ENCODE data around the gene FKBP5. TPM values are rescaled to one million over a fixed set of nuclear protein-coding genes. Genes with fewer than 3 reads are reported as not detected.

FKBP5 gene
- total and polyA plus RNA-seq, 9 of the 15 experiments (the other 6 are each of a cell fraction or from before 2014, with no cell fraction given) = 32.7 to 151 (median 75.0) TPM

DNA sequence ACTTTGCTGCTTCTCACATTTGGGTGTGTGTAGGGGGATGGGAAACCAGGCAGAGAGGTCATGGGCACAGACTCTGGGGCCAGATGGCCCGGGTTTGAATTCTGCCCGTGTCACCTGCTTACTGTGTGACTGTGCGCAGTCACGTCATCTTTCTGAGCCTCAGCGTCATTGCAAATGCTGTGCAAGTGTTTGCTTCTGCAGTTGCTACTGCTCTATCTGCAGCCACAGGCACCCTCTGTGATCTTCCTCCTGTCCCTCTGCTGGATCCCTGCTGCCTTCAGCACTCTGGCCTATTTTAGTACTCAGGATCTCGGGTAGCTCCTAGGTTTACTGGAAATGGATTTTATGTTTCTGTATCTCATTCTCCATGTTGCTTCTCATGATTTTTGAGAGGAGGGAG, 135.4 kb downstream of the FKBP5 start (continued):
- TF ChIP-seq ATF1 (CRISPR knock-in tag; IDR thresholded peaks at IDR 0.05) (peak; percentile 29; the same call in 1 of the 2 replicates), ATF1 (tag; IDR thresholded peaks at IDR 0.05) (peak; percentile 83), NRF1 (conservative IDR thresholded peaks at IDR 0.05 in 1 of 2, IDR thresholded peaks at IDR 0.05 in 1 of 2) (0 out of 4 replicates have a peak, but pooled peaks of 1 of the 2 experiments have one; percentile 18), CBFA2T3 (IDR thresholded peaks at IDR 0.05) (no peak), CREM (IDR thresholded peaks at IDR 0.05; ENCODE audit: low read depth) (peak; percentile 91), EP400 (IDR thresholded peaks at IDR 0.05) (0 out of 2 replicates have a peak, but pooled peaks have one; percentile 17), ZSCAN32 (CRISPR knock-in tag; IDR thresholded peaks at IDR 0.05) (no peak), RCOR1 (IDR thresholded peaks at IDR 0.05; ENCODE audit: borderline replicate concordance in 1 of 2, low read depth in 2 of 2, low read length in 2 of 2) (no peak)

GRCh38 chr6:35552285-35552917, 136.3 kb downstream of the FKBP5 start:
- no peaks in the 10 kb centered on the region for H4K20me1 ChIP-seq (replicated peaks; ENCODE audit: control insufficient read depth, insufficient read depth, low read length)
- no peaks in the 10 kb centered on the region for H3K36me3 ChIP-seq (ENCODE audit: control insufficient read depth, insufficient read depth, low read length)
- DNase-seq (ENCODE audit: extremely low read depth in 1 of 4, low spot score in 3 of 4) (peak; percentile 52 to 83 (median 78)), FAIRE-seq (peak; percentile 84), ATAC-seq (peak; percentile 80)
- no peak overlapping the region for H3K9ac ChIP-seq (ENCODE audit: insufficient read depth in 1 of 2, low read depth in 2 of 2, low read length in 2 of 2)
- in situ Hi-C loops (cut with MboI) = no loop called here
- 31% methylated on average over 5 of the region's 5 CpGs for WGBS (ENCODE audit: insufficient coverage, low coverage, missing lambda C conversion rate)
- intact Hi-C loops (cut with micrococcal nuclease) = loop anchor here (1.0 to 10.0 kb wide), 2 partner anchors 30 to 258 kb away; partner anchors contain the start of gene DEF6
- H3K79me2 ChIP-seq (ENCODE audit: control insufficient read depth, insufficient read depth, low read length) = no peaks in the 10 kb centered on the region
- no peaks in the 10 kb centered on the region for H3K9me1 ChIP-seq (ENCODE audit: control insufficient read depth, insufficient read depth, low read length)
- H3K27me3 ChIP-seq (ENCODE audit: control insufficient read depth in 2 of 2, insufficient read depth in 2 of 2, low read length in 2 of 2) = peaks cover 5 to 26% of the 10 kb centered on the region in 2 experiments; a peak in 4 of 5 replicates
- no TSS peak for BruUV-seq (replicated peaks)
- no peaks in the 10 kb centered on the region; a peak in 1 of 5 replicates for H3K4me1 ChIP-seq (replicated peaks in 1 of 2; ENCODE audit: control insufficient read depth in 2 of 2, insufficient read depth in 2 of 2, low read length in 2 of 2)
- POLR2A ChIA-PET = interaction anchor here (0.6 to 1.7 kb wide), 8 partner anchors 9 to 436 kb away, joined by 3 to 6 read pairs (median 4); no protein-coding TSS in a partner anchor
- H3K27ac ChIP-seq (ENCODE audit: extremely low read depth, low read depth, low read length) = no peak overlapping the region
- CTCF ChIA-PET (ENCODE audit: low intra/inter-chr PET ratio) = interaction anchor here (1.1 kb wide), 2 partner anchors 30 to 255 kb away, joined by 3 read pairs; partner anchors contain the start of gene DEF6
- H3K4me3 ChIP-seq = no peak overlapping the region
- H2AFZ ChIP-seq (ENCODE audit: low read depth, low read length) = no peak overlapping the region
- no peak overlapping the region for H3K4me2 ChIP-seq (ENCODE audit: insufficient read depth, low read length)
- peaks cover 6% of the 10 kb centered on the region for H3K9me3 ChIP-seq (replicated peaks; ENCODE audit: control insufficient read depth, insufficient read depth, low read depth, low read length)
- TF ChIP-seq SRSF3 (IDR thresholded peaks at IDR 0.05; ENCODE audit: insufficient read depth, low read length) (no peak), CBX3 (IDR thresholded peaks at IDR 0.05; ENCODE audit: borderline replicate concordance in 1 of 2, low read length in 2 of 2) (peak in 1 of 2 experiments; percentile 94; a peak in 2 of 3 replicates), ELK3 (CRISPR knock-in tag; IDR thresholded peaks at IDR 0.05) (no peak), CBX5 (IDR thresholded peaks at IDR 0.05; ENCODE audit: borderline replicate concordance, low read depth) (0 out of 2 replicates have a peak, but pooled peaks have one; percentile 47)
